GM23248 (cell line): ENCODE measurements around the gene OR56A3. TPM values are rescaled to one million over a fixed set of nuclear protein-coding genes. Genes with fewer than 3 reads are reported as not detected.

Experiments used
- DNase-seq: peaks from one replicate; pipeline ENCODE4 v3.0.0-alpha.2; 2015
- H2AFZ ChIP-seq: fragments of 200-600 bp; sonication (generic); 2 replicates; pipeline ENCODE4 v1.6.1; 2016; ENCODE audit warnings: antibody characterized with exemption
- H3F3A ChIP-seq: fragments of 200-600 bp; sonication (generic); 2 replicates; pipeline ENCODE4 v1.6.1; 2016; ENCODE audit warnings: mild to moderate bottlenecking, antibody characterized with exemption, mixed run types; ENCODE audit not compliant: insufficient read depth
- H3K27ac ChIP-seq: fragments of 200-600 bp; sonication (generic); 2 replicates; pipeline ENCODE4 v1.5.1; 2016; ENCODE audit warnings: mild to moderate bottlenecking
- H3K27me3 ChIP-seq: fragments of 200-600 bp; sonication (generic); replicated peaks from 2 replicates; pipeline ENCODE4 v1.6.1; 2016; ENCODE audit warnings: mild to moderate bottlenecking; ENCODE audit not compliant: insufficient read depth
- H3K36me3 ChIP-seq: fragments of 200-600 bp; sonication (generic); 2 replicates; pipeline ENCODE4 v1.6.1; 2016; ENCODE audit warnings: low read depth, mild to moderate bottlenecking
- H3K4me1 ChIP-seq: fragments of 200-600 bp; sonication (generic); 2 replicates; pipeline ENCODE4 v1.6.1; 2016; ENCODE audit warnings: mild to moderate bottlenecking; ENCODE audit not compliant: insufficient read depth
- H3K4me2 ChIP-seq: fragments of 200-600 bp; sonication (generic); one replicate; pipeline ENCODE4 v1.6.1; 2016; ENCODE audit warnings: mild to moderate bottlenecking; ENCODE audit not compliant: unreplicated experiment
- H3K4me3 ChIP-seq: fragments of 200-600 bp; sonication (generic); 2 replicates; pipeline ENCODE4 v1.5.1; 2016; ENCODE audit warnings: mild to moderate bottlenecking
- H3K79me2 ChIP-seq: fragments of 200-600 bp; sonication (generic); 2 replicates; pipeline ENCODE4 v1.6.1; 2016; ENCODE audit warnings: mild to moderate bottlenecking; ENCODE audit not compliant: insufficient read depth
- H3K9ac ChIP-seq: fragments of 200-600 bp; sonication (generic); 2 replicates; pipeline ENCODE4 v1.6.1; 2016; ENCODE audit warnings: mild to moderate bottlenecking
- H3K9me2 ChIP-seq: fragments of 200-600 bp; sonication (generic); 2 replicates; pipeline ENCODE4 v1.6.1; 2016; ENCODE audit warnings: mixed run types, mild to moderate bottlenecking, moderate library complexity; ENCODE audit not compliant: insufficient read depth
- H3K9me3 ChIP-seq: fragments of 200-600 bp; sonication (generic); one replicate; pipeline ENCODE4 v1.6.1; 2017; ENCODE audit warnings: low read depth
- H4K20me1 ChIP-seq: fragments of 200-600 bp; sonication (generic); 2 replicates; pipeline ENCODE4 v1.6.0; 2016; ENCODE audit not compliant: insufficient read depth
- EZH2 ChIP-seq: fragments of 200-600 bp; sonication (generic); IDR thresholded peaks from 2 replicates; pipeline ENCODE4 v1.6.1; 2018; ENCODE audit warnings: antibody characterized with exemption, mild to moderate bottlenecking; ENCODE audit not compliant: insufficient read depth, poor library complexity, severe bottlenecking
- EZH2phosphoT487 ChIP-seq: fragments of 200-600 bp; sonication (generic); IDR thresholded peaks from 2 replicates; pipeline ENCODE4 v1.6.1; 2018; ENCODE audit warnings: antibody characterized with exemption, moderate library complexity, mild to moderate bottlenecking, low read depth; ENCODE audit not compliant: insufficient read depth
- WGBS, 2 experiments: methylation state at CpG; one replicate each; pipeline ENCODE4 v1.1.6; 2015 to 2017; ENCODE audit warnings: low lambda C conversion rate in 2 of 2, low coverage in 1 of 2; ENCODE audit errors: missing lambda C conversion rate in 2 of 2; 5-methylcytosine and 5-hydroxymethylcytosine counted together
- in situ Hi-C: fragments of 300-500 bp; cut with MboI; formaldehyde crosslinking; loops from 2 replicates; pipeline ENCODE4 v1.15.0; 2020
- polyA plus RNA-seq: library from polyadenylated mRNA; unstranded; fragments of >200 nt; fragmentation: Nextera tagmentation; extraction: Ambion mirVana; gene quantifications from 2 replicates; pipeline ENCODE4 v1.2.1, GENCODE V29; 2016
- total RNA-seq: library from RNA; depleted of rRNA; stranded (reverse); fragments of >200 nt; shearing (Covaris generic); gene quantifications from 2 replicates; pipeline ENCODE4 v1.2.3, GENCODE V29; 2014

OR56A3 gene
- total and polyA plus RNA-seq, 2 experiments from 2014 or later, result not detected

DNA sequence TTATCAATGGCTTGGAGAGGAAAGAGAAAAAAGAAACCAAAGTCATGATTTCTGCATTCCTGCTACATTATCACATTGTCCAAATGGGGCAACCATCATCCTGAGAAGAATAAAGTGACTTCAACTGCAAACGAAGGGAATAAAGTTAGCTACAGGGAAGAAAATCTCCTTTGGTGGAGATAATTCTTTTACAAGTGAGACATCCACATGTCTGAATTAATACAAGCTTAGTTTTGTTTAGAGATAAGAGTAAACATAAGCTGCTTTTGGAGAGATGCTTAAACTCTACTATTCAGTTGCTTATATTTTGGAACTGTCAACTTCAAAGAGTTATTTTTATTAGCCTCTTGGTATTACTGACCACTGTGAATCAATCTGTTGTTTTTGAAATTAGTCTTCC, 44.8 kb downstream of the OR56A3 start, which contains the start of gene OR52L1:
TSS of gene OR52L1 (minus strand) at position 101 of the 400 bp plus-strand sequence. CDS start at position 46, 55 bp downstream.
- no peak within 1 kb of the TSS for H2AFZ ChIP-seq

DNA sequence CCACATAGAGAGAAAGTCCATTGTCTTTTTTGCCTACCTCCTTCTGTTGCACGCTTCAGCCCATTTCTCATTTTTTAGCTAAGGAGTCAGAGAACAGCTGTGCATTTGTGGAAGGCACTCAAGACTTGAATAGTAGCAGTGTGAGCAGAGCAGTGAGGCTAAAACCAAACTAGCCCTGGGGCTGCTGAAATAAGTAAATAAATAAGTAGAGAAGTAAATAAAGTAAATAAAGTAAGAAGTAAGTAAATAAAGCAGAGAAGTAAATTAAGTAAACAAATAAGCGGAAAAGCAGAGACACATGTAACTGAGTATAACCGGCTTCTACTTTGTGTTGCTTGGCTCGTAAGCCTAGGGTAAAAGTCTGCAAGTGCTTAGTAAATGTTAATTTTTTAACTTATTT, 47.2 kb downstream of the OR56A3 start:
- Histone ChIP-seq H3K79me2 (no peaks in the 10 kb centered on the region), H3K27ac (no peak overlapping the region), H3F3A (no peaks in the 10 kb centered on the region), H3K9me3 (no peaks in the 10 kb centered on the region), H3K9me2 (no peaks in the 10 kb centered on the region), H3K4me3 (no peak overlapping the region), H3K9ac (no peak overlapping the region), H3K4me2 (no peak overlapping the region), H3K4me1 (peaks cover 6% of the 10 kb centered on the region; the same call in 1 of the 2 replicates), H3K27me3 (0 out of 2 replicates have a peak, but pooled peaks cover 8% of the 10 kb centered on the region), H3K36me3 (no peaks in the 10 kb centered on the region), H2AFZ (no peak overlapping the region), H4K20me1 (no peaks in the 10 kb centered on the region)
- TF ChIP-seq EZH2 (no peak), EZH2phosphoT487 (no peak)
- no peak for DNase-seq
- 44 to 47% methylated on average over 4 of the region's 4 CpGs for WGBS, 2 experiments
- in situ Hi-C loops, result no loop called here

More for the DNA sequence above, 44.8 kb downstream of the OR56A3 start, which contains the start of gene OR52L1:
- Histone ChIP-seq H3K36me3 (no peaks in the 10 kb centered on the region), H3F3A (no peaks in the 10 kb centered on the region), H3K27ac (no peak within 1 kb of the TSS), H3K9me3 (no peaks in the 10 kb centered on the region), H4K20me1 (no peaks in the 10 kb centered on the region), H3K9ac (no peak within 1 kb of the TSS), H3K4me3 (no peak within 1 kb of the TSS), H3K27me3 (0 out of 2 replicates have a peak, but pooled peaks cover 8% of the 10 kb centered on the region), H3K9me2 (no peaks in the 10 kb centered on the region), H3K4me2 (no peak within 1 kb of the TSS), H3K4me1 (no peaks in the 10 kb centered on the region), H3K79me2 (no peaks in the 10 kb centered on the region)
- in situ Hi-C loops, result no loop called here
- TF ChIP-seq EZH2phosphoT487 (no peak), EZH2 (no peak)
- DNase-seq, result no peak
- 13 to 15% methylated on average over 1 of the region's 1 CpG for WGBS, 2 experiments

DNA sequence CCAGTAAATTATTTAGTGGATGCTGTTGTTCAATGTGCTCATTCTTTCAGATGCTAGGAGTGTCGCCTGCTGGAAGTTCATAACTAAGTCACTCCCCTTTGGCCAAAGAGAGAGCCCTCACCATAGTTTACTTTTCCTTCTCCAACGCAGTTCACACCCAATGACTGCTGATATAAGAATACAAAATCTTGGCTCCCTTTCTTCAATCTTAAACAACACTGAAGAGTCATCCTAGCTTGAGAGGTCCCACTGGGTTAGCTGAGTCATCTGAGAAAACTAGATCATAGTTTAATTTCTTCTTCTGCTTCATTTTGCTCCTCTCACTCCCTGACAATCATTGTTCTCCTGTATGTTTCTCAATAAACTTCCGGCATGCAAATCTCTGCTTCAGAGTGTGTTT, 50.1 kb downstream of the OR56A3 start:
- no peak overlapping the region for H2AFZ ChIP-seq
- H3K9me3 ChIP-seq, result no peaks in the 10 kb centered on the region
- TF ChIP-seq EZH2phosphoT487 (no peak), EZH2 (no peak)
- no peaks in the 10 kb centered on the region for H3F3A ChIP-seq
- H4K20me1 ChIP-seq, result no peaks in the 10 kb centered on the region
- H3K36me3 ChIP-seq, result no peaks in the 10 kb centered on the region
- H3K27me3 ChIP-seq, result 0 out of 2 replicates have a peak, but pooled peaks cover 8% of the 10 kb centered on the region
- DNase-seq, result peak; percentile 68
- no peak overlapping the region for H3K4me3 ChIP-seq
- in situ Hi-C loops, result no loop called here
- H3K79me2 ChIP-seq, result no peaks in the 10 kb centered on the region
- no peaks in the 10 kb centered on the region for H3K9me2 ChIP-seq
- H3K4me2 ChIP-seq, result no peak overlapping the region
- peaks cover 6% of the 10 kb centered on the region; the same call in 1 of the 2 replicates for H3K4me1 ChIP-seq
- no peak overlapping the region for H3K27ac ChIP-seq
- H3K9ac ChIP-seq, result no peak overlapping the region
- WGBS, 2 experiments, result 13 to 16% methylated on average over 3 of the region's 3 CpGs

GRCh38 chr11:5992604-5993251, 50.7 kb downstream of the OR56A3 start:
- Histone ChIP-seq H3K36me3 (no peaks in the 10 kb centered on the region), H3K4me2 (no peak overlapping the region), H3K9me2 (no peaks in the 10 kb centered on the region), H3K4me3 (no peak overlapping the region), H3K9ac (no peak overlapping the region), H4K20me1 (no peaks in the 10 kb centered on the region), H3F3A (no peaks in the 10 kb centered on the region), H2AFZ (no peak overlapping the region), H3K27me3 (0 out of 2 replicates have a peak, but pooled peaks cover 8% of the 10 kb centered on the region), H3K79me2 (no peaks in the 10 kb centered on the region), H3K4me1 (peaks cover 6% of the 10 kb centered on the region; the same call in 1 of the 2 replicates), H3K9me3 (no peaks in the 10 kb centered on the region), H3K27ac (no peak overlapping the region)
- 16 to 19% methylated on average over 3 of the region's 3 CpGs for WGBS, 2 experiments
- TF ChIP-seq EZH2phosphoT487, result no peak
- no peak for TF ChIP-seq EZH2
- in situ Hi-C loops, result no loop called here
- peak; percentile 58 for DNase-seq
